Measurements from ENCODE around the gene DLL4.

The DLL4 gene

DNA sequence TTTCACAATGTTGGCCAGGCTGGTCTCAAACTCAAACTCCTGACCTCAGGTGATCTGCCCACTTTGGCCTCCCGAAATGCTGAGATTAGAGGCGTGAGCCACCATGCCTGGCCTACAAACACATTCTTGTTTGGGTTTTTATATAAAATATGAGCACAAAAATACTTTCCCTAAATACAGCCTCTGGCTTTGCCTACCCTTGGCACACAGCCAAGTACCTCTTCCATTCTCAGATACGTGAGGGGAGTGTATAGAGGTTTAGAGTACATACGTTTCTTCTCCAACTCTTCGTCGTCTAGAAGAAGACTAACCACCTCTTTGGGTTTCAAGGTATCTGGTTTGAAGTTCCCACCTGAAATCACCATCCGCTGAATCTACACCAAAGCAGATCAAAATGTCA is 57.7 kb downstream of the DLL4 start:
- no peak for DNase-seq

DNA sequence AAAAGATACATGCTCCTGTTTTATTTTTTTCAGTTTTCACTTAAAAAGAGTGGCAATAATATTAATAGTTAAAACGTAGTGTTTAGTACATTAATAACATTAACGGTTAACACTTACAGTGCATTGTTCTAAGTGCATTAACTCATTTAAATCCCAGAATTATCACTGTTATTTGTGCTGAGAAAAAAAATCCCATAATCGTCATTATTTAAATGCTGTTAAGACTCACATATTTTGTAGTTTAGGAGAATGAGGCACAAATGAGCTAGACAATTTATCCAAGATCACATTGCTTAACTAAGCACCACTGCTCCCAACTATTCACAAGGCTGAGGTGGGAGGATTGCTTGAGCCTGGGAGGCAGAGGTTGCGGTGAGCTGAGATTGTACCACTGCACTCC is 59.0 kb downstream of the DLL4 start:
- no peak for DNase-seq
